MCF 10A (cell line): ENCODE measurements around the gene LILRA2. TPM values are rescaled to one million over a fixed set of nuclear protein-coding genes. Genes with fewer than 3 reads are reported as not detected.

Experiments
- BruUV-seq: library from RNA; stranded (reverse); fragments of 400-500 nt; replicated peaks from 2 replicates; lab custom pipeline; 2021; lab: Mats Ljungman, UMichigan
- CTCF ChIA-PET: fragments of 300-600 bp; sonication (Branson Sonifier 250); formaldehyde crosslinking; extraction: SDS; loops from one replicate; lab custom pipeline; 2021; ENCODE audit warnings: antibody characterized with exemption, inconsistent platforms; lab: Yijun Ruan, JAX
- POLR2A ChIA-PET: fragments of 300-600, 350-650 bp; sonication (Branson Sonifier 250); formaldehyde crosslinking; extraction: SDS; loops from one replicate; lab custom pipeline; 2020; ENCODE audit warnings: antibody characterized with exemption, inconsistent platforms; lab: Yijun Ruan, JAX
- DNase-seq: peaks from one replicate; pipeline ENCODE4 v3.0.0-alpha.2; 2018; ENCODE audit not compliant: unreplicated experiment
- H3K27ac Mint-ChIP-seq: one replicate; pipeline ENCODE4 v1.8.0; 2022; ENCODE audit warnings: mild to moderate bottlenecking, low read depth, mixed read lengths; ENCODE audit not compliant: unreplicated experiment
- H3K27me3 Mint-ChIP-seq: one replicate; pipeline ENCODE4 v1.8.0; 2022; ENCODE audit warnings: mixed read lengths; ENCODE audit not compliant: insufficient read depth, unreplicated experiment
- H3K36me3 Mint-ChIP-seq: one replicate; pipeline ENCODE4 v1.8.0; 2022; ENCODE audit warnings: mild to moderate bottlenecking, moderate library complexity, mixed read lengths; ENCODE audit not compliant: insufficient read depth, unreplicated experiment
- H3K4me1 Mint-ChIP-seq: one replicate; pipeline ENCODE4 v1.8.0; 2022; ENCODE audit warnings: mixed read lengths; ENCODE audit not compliant: insufficient read depth, unreplicated experiment
- H3K4me3 Mint-ChIP-seq: one replicate; pipeline ENCODE4 v1.8.0; 2022; ENCODE audit warnings: mild to moderate bottlenecking, moderate library complexity, mixed read lengths; ENCODE audit not compliant: unreplicated experiment
- H3K9me3 Mint-ChIP-seq: one replicate; pipeline ENCODE4 v1.8.0; 2022; ENCODE audit warnings: mixed read lengths; ENCODE audit not compliant: unreplicated experiment
- intact Hi-C: fragments of 100-400 bp; cut with micrococcal nuclease; formaldehyde crosslinking; loops from 2 replicates; pipeline ENCODE4 v1.14.1; 2022
- total RNA-seq: library from RNA; stranded (reverse); gene quantifications from 2 replicates; pipeline ENCODE4 v1.2.3, GENCODE V29; 2022
- TF ChIP-seq, protein P1 (sequence below): fragments of 200-600 bp; IDR thresholded peaks from one replicate; pipeline ENCODE4 v1.8.0; 2022; ENCODE audit warnings: antibody characterized with exemption, mild to moderate bottlenecking; ENCODE audit not compliant: unreplicated experiment

LILRA2 gene
- total RNA-seq, 1 experiment from 2014 or later: not detected

DNA sequence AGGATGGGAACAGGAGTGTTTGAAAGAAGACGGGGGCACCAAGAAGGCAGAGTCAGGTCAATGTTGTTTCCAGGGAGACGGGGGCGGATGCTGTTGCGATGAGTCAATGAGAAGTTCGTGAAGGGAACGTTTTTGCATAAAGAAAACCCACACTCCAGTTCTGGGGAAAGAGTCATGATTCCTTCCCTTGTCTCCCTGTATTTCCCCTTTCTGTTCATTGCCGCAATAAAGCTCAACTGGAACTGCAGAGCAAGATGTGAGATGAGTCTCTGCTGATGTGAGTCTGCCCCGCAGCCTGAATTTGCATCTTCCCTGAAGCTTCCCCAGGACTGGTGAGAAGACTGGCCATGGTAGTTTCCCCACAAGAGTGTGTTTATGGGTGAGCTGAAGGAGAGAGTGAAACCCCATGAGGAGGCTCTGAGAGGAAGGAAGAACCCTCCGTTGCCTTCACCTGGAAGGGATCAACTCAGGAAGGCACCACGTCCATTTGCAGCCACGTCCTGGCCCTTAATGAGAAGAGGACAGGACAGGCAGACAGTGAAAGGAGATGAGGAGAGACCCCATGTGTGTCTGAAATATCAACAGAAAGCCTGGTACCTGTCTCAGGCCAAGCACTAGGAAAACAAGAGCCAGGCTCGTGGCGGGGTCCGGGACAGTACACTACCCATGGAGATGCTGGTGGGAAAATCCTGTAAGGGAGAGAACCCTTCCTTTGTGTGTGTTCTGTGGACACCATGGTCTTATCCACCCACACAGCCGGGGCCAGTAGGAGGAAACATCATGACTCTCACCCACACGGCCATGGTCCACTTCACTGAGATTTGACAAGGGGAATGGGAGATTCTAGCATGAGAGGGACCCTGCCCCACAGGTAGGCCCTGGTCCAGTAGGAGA, 33.5 kb downstream of the LILRA2 start:
- DNase-seq: no peak
- ChIA-PET CTCF (interaction anchor here (0.6 kb wide), 1 partner anchor 427 kb away, joined by 3 read pairs; no protein-coding TSS in a partner anchor), POLR2A (no interaction called here)
- Mint-ChIP-seq H3K27me3 (no peaks in the 10 kb centered on the region), H3K27ac (no peak overlapping the region), H3K36me3 (peaks cover 7% of the 10 kb centered on the region), H3K4me3 (no peak overlapping the region), H3K4me1 (no peaks in the 10 kb centered on the region), H3K9me3 (peaks cover 38% of the 10 kb centered on the region)
- TF ChIP-seq, protein P1, sequence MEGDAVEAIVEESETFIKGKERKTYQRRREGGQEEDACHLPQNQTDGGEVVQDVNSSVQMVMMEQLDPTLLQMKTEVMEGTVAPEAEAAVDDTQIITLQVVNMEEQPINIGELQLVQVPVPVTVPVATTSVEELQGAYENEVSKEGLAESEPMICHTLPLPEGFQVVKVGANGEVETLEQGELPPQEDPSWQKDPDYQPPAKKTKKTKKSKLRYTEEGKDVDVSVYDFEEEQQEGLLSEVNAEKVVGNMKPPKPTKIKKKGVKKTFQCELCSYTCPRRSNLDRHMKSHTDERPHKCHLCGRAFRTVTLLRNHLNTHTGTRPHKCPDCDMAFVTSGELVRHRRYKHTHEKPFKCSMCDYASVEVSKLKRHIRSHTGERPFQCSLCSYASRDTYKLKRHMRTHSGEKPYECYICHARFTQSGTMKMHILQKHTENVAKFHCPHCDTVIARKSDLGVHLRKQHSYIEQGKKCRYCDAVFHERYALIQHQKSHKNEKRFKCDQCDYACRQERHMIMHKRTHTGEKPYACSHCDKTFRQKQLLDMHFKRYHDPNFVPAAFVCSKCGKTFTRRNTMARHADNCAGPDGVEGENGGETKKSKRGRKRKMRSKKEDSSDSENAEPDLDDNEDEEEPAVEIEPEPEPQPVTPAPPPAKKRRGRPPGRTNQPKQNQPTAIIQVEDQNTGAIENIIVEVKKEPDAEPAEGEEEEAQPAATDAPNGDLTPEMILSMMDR: no peak
- intact Hi-C loops: no loop called here
- no TSS peak for BruUV-seq

DNA sequence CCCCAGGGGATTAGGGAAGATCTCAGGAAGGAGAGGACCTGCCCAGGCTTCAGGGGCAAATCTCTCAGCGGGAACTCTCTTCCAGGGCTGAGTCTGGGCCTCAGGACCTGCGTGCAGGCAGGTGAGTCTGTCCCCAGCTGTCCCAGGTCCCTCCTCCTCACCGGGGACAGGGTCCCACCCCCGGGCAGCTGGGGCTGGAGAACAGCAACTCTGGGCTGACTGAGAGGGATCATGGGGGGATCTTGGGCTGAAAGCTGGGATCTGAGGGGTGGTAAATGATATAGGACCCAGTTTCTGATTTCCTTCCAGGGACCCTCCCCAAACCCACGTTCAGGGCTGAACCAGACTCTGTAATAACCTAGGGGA, 34.2 kb downstream of the LILRA2 start:
- ChIA-PET CTCF (interaction anchor here (0.6 kb wide), 1 partner anchor 426 kb away, joined by 3 read pairs; no protein-coding TSS in a partner anchor), POLR2A (no interaction called here)
- H3K27me3 Mint-ChIP-seq: no peaks in the 10 kb centered on the region
- H3K9me3 Mint-ChIP-seq: peaks cover 32% of the 10 kb centered on the region
- TF ChIP-seq, protein P1: no peak
- H3K36me3 Mint-ChIP-seq: peaks cover 7% of the 10 kb centered on the region
- intact Hi-C loops: no loop called here
- DNase-seq: no peak
- no peak overlapping the region for H3K4me3 Mint-ChIP-seq
- H3K27ac Mint-ChIP-seq: no peak overlapping the region
- H3K4me1 Mint-ChIP-seq: no peaks in the 10 kb centered on the region
- BruUV-seq: no TSS peak

DNA sequence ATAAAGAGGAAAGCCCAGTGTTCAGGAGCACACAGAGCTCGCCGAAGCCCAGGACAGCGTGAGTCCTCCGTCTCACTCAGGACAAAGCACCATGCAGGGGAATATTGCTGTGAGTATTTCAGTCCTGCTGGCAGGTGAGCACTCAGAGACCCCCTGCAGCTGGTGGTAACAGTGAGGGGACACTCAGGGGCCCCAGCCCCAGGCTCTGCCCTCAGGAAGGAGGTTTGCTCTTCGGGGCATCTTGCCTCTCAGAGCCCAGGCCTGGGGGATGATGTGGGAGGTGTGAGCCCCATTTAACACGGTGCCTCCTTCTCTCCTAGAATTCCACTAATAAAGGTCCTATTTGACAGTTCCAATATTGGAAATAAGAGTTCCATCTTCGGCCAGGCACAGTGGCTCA, 34.6 kb downstream of the LILRA2 start:
- no TSS peak for BruUV-seq
- DNase-seq: no peak
- CTCF ChIA-PET: no interaction called here
- intact Hi-C loops: no loop called here
- TF ChIP-seq, protein P1: no peak
- Mint-ChIP-seq H3K27me3 (no peaks in the 10 kb centered on the region), H3K27ac (no peak overlapping the region), H3K9me3 (peaks cover 31% of the 10 kb centered on the region), H3K4me3 (no peak overlapping the region), H3K36me3 (peaks cover 7% of the 10 kb centered on the region), H3K4me1 (no peaks in the 10 kb centered on the region)
- POLR2A ChIA-PET: no interaction called here

DNA sequence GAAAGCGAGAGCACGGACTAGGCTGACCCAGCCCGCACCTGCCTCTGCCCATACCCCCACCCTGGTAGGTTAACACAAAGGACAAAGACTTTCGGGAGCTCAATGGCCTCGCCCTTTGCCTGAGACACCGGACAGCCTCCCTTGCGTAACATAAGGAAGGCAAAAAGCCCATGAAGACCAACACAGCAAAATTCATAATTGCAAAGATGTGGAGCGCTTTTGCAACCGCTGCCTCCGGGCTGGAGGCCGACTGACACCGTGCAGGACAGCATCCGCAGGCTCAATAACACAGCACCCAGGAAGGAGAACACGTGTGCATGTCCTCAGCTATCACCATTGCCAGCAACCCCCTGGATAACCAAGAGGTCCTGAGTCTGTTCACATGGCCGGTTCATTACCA, 35.2 kb downstream of the LILRA2 start:
- H3K9me3 Mint-ChIP-seq: peaks cover 33% of the 10 kb centered on the region
- H3K27ac Mint-ChIP-seq: no peak overlapping the region
- TF ChIP-seq, protein P1: no peak
- ChIA-PET CTCF (interaction anchor here (0.6 kb wide), 1 partner anchor 105 kb away, joined by 3 read pairs; no protein-coding TSS in a partner anchor), POLR2A (interaction anchor here (0.6 kb wide), 1 partner anchor 341 kb away, joined by 5 read pairs; no protein-coding TSS in a partner anchor)
- no peak overlapping the region for H3K4me3 Mint-ChIP-seq
- H3K27me3 Mint-ChIP-seq: no peaks in the 10 kb centered on the region
- intact Hi-C loops: no loop called here
- peaks cover 7% of the 10 kb centered on the region for H3K36me3 Mint-ChIP-seq
- no peaks in the 10 kb centered on the region for H3K4me1 Mint-ChIP-seq
- BruUV-seq: no TSS peak
- DNase-seq: no peak
